Stimulated activated CD8-positive, alpha-beta memory T cell treated with anti-CD3 and anti-CD28 coated beads, Interleukin-4, amount 100 ng/mL, for 24 hours (primary cell): Measurements from ENCODE around the gene PTPRO.

ENCODE experiments used
- DNase-seq: peaks from one replicate; pipeline ENCODE4 v3.0.0-alpha.2; 2020; ENCODE audit warnings: low read depth

Gene PTPRO

DNA sequence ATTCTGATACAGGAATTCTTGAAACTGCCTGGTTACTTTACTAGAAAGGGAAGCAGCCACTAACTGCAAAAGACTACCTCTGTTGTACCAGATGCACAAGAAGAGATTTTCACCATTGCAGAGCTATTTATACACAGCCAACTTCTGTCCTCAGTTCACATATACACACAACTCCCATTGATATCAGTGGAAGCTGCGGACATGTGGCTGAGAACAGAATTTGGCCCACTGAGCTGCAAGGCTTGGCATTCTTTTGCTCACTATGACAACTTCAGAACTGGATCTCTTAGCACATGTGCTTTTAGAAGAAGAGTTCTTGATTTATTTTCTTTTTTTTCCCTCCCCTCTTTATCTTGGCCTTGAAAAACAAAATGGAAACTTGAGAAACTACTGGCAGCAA is 28.3 kb downstream of the PTPRO start:
- no peak for DNase-seq

DNA sequence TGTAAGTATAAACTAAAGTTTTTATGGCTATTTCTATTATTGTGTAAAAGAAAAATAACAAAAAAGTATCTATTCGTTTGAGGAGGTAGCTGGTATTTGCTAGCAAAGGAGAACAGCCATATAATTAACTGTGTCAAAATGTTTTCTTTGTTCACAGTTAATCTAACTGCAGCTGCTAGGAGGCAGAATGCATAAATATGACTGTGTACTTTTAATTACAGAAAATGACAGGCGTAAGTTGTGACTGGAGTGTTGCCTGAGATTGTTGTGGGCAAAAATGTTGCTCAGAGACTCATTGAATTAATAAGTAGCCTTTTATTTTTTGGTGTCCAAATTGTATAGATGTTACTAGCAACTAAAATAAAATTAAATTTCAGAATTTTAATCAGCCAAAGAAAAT is 33.5 kb downstream of the PTPRO start:
- DNase-seq: no peak

DNA sequence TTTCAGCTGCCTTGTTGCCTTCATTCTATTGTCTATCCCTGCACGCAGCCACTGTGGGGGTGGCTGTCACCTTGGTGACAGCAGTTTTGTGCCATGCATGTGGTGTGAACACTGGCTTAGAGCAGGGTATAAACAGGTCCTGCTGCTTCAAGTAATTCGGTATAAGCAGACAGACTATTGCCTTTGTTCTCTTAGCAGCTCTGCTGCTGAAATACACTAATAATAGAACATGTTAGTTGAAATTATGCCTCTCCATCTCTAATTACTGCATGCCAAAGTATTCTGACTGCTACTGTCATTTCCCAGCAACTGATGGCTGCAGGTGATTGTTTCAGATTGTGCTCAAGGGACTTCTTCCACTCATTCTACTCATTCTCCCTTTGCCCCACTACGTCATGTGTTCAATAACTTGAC is 34.6 kb downstream of the PTPRO start:
- no peak for DNase-seq

DNA sequence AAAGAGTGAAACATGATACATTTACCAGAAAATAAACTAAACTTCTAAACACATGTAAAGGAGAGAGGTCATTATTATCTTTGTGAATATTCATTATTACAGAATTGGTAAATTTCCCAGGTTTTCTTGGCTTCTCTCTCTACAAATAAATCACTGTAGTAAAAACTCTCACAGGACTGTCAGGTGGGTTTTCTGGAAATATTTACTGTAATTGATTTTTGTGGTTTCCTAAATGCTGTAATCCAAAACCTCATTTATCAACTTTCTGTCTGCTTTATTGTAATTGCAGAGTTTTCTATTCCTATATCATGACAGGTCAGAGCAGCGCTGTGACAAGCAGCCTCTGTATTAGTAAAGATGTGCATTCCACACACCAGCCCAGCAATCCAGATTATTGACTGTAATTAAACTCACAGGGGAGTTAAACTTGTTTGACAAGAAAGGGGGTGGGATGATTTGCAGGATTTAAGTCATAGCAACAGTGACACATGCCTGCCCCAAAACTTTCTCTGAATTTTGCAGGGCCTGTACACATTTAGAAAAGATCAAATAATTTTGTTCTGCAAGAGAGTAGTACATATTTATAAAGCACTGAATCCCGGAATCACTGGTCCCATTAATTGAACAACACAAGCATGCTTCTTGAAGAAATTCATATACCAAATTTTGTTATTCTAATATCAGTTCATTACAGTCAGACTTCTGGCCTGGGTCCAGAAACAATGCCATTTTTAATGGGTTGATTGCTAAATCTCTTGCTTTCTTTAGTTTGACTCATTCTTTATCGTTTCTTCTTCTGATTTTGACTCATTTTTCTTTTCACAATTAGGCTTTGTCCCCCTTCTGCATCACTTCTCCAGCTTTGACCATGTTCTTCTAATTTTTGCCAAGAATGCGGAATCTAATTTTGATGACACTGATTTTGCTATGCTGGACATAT is 42.2 kb downstream of the PTPRO start:
- DNase-seq: no peak

DNA sequence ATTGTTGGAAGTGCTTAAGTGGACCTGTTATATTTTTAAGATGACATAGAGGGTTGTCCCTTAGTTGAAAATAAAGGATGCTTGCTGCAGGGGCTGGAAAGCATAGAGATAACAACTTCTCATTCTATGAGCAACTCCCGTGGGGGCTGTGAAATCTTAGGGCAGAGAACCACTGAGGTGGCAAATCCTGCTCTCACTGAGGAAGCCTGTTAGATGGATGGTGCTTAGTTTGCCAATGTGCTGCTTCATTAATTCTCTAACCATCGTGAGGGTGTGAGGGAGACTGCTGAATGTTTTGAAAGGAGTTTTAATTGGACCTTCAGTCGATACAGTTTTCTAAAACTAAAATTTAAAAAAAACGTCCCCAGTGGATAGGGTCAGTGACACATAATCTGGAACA is 46.5 kb downstream of the PTPRO start:
- no peak for DNase-seq

DNA sequence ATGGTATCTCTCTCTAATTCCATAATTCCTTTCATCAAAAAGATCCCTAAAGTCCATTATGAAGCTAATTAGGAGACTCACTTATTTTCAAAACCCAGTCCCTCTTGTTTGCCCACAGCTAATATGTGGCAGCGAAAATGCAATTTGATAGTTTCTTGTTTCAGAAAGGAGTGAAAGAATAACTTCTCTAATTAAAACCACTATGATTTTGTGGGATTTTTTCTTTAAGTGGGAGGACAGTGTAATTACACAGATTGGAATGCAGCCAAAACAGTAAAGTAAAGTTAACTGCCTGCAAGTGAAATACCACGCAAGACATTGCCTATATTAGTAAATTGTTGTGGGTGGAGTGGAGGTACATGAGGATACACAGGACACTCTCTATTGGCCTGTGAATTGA is 50.0 kb downstream of the PTPRO start:
- no peak for DNase-seq

DNA sequence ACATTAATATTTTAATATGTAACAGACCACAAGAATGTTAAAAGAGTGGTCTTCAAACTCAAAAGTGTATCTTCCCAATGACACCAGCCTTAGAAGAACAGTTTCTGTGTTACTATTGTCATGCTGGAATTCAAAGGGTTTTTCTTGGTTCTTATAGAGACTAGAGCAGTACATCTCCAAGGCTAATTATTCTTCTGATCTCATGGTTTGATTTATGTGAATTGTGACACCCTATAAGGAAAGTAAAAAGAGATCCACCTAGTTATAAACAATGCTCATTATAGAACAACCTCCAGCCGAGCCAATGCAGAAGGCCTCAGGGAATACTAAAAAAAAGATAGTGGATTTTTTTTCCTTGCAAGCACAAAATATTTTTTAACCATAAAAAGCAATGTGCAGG is 65.5 kb downstream of the PTPRO start:
- DNase-seq: no peak

DNA sequence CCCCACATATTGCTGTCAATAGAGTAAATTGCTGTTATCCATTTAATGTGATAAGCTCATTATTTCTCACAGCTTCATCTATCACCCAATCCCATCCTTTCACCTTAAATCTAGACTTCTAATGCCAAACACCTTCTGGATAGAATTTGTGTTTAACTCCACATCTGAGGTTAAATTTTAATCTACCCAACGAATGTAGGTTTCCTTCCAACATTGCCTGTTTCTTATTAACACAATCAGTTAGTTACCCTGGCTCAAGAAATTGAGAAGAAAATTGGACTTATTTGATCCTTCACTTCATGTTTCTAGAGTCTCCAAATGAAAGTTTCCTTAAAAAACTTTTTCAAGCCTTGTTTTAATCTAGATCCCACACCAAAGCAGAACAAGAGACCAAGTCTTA is 67.3 kb downstream of the PTPRO start:
- no peak for DNase-seq

DNA sequence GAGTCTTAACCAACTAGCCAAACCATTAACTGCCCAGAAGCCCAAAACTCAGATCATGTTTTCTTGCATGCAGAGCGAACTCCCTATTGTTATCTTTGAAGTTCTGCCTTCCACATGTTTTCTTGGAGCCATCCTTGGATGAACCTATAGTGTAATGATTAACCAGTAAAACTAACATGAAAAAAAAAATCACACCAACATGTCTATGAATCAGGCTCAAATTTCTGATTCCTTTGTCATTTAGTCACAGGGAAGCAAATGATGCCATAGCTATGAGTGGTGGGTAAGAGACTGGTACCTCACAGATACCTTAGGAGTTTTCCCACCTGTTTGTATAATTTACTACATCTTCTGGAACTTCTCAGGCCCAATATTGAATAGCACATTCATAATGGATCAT is 70.7 kb downstream of the PTPRO start:
- DNase-seq: no peak

DNA sequence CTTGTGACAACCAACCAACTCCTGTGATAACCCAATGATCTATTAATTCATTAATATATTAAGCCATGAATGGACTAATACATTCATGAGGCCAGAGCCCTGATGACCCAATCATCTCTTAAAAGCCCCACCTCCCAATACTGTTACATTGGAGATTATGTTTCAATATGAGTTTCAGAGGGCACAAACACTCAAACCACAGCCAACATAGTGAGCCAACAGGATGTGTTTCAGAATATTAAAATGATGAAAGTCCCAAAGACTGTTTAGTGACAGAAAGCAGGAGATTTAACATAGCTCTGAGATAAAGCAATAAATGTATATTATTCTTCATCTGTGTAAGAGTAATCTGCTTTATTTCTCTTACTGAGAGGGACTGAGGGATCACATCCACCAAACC is 71.7 kb downstream of the PTPRO start:
- DNase-seq: no peak

DNA sequence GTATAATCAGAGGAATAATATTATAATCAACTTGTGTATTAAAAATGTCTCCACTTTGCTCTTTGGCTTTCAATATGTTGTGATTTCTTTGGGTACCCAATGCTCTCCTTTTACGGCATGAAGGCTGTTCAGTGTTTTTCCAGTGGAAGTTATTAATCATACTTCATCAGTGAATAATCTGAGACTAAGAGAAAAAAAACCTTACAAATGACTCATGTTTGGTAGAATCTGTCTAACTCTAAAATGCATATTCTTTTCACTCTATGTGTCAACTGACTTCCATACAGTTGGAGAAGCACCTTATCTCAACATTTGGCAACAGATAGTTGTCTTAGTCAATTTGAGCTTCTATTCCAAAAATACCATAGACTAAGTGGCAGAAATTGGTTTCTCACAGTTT is 82.2 kb downstream of the PTPRO start:
- no peak for DNase-seq

DNA sequence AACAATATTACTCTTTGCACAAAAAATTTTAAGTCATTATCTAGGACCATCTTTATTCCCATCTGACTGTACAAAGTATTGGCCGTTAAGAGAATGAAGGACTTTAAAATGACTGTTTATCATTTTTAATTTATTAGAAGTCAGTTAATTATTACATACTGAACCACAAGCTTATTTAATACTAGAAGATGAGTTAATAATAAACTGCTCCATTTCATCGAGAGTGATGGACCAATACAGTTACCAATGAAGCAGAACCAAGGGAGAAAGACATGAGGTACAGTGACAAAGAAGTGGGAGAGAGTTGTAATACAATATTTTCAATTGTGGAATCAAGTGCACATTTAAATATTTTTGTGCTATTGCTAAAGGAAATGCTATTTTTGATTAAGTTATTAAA is 83.3 kb downstream of the PTPRO start:
- DNase-seq: no peak

DNA sequence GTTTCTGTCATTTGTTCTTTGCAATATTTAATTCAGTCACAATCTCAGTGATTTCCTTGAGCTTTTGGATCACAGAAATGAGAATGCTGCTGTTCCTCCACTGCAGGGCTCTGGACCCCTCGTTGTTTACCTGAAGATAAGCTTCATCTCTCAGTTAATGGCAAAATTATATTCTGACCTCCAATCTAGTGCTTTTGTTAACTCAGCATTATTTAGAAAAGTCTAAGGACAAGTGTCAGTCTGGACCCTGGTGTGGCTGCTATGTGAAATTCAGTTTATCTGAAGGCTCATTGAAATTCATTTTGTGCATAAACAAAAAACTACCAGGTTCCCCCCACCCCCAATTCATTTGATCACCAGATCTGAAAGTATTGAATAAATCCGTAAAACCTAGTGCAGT is 84.7 kb downstream of the PTPRO start:
- DNase-seq: no peak

DNA sequence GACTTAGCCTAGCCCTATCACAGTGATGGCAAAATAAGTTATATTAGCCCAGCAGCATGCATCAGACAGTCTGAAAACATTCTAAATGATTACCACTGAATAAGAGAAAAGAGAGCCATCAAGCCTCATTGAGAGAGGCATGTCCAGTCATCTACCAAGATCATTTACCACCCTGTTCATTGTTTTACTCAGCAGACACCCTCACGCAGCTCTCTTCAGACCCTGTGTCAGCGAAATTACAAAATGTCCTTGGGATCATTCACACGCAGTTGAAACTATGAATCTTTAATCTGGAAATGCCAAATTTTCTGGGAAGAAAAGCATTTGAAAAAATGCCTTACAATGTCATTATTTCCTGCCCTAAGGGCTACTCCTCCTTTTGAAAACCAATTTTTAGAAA is 89.5 kb downstream of the PTPRO start:
- no peak for DNase-seq

DNA sequence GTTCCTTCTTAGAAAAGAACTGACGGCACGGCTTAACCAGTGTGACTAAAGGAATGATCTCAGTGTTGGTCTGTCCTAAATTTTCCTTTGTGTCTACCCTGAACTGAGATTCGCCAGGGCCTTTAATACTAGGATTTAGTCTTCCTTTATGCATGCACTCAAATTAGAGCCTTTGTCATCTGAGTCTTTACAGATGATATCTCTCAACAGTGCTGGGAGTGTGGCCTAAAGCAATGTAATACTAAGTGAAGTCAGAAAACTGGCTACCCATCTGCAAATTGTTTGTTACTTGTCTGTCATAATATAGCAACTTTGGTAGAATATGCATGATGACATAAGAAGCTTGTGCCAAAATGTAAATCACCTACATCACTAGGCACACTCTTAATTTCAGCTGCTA is 95.4 kb downstream of the PTPRO start:
- no peak for DNase-seq

DNA sequence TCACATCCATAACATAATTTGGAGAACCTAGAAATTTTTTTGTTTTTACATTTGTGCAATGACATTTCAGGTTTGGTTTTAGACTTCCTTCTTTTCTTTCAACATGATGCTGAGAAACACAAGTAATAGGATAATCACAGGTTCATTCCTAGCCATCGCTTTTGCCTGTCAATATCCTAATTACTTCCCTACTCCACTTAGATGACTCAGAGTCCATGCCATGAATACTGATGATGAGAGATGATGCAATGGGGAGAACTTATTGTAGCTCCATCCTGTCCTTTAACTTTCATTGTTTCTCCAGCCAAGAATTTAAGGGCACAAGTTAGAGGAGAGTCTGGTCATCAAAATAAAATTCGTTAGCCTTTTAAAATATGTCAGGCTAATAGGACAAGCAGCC is 101.3 kb downstream of the PTPRO start:
- no peak for DNase-seq

DNA sequence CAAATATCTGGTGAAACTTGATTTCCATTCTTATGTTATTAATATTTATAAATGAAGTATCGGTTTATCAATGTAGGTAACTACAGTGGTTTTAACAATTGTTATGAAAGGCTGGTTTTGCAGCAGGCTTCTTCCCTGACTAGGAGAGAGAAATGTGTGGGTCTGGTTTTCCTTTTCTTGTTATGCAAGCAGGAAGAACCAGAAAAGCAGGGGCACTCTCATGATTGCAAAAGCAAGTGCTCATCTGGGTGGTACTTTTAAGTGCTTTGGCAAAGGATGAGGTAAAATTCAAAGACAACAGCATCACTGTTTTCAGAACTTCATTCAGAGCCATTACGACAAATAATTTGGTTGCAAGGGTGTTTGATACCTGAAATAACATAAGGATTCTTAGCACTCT is 105.6 kb downstream of the PTPRO start:
- DNase-seq: no peak

DNA sequence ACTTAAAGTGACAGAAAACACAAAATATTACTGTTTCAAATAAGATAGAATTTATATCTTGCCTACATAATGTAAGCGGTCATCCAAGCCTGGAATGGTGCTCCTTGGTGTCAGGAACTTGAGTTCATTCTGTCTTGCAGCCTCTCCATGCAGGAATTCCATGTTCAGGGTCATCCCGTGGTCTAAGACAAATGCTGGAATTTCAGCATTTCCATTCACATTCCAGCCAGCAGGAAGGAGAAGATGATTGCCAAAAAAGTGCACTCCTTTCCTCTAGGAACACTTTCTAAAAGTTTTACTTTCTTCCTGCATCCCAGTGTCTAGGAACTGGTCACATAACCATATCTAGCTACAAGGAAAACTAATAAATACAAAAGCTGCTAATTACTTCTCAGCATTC is 106.3 kb downstream of the PTPRO start:
- no peak for DNase-seq

DNA sequence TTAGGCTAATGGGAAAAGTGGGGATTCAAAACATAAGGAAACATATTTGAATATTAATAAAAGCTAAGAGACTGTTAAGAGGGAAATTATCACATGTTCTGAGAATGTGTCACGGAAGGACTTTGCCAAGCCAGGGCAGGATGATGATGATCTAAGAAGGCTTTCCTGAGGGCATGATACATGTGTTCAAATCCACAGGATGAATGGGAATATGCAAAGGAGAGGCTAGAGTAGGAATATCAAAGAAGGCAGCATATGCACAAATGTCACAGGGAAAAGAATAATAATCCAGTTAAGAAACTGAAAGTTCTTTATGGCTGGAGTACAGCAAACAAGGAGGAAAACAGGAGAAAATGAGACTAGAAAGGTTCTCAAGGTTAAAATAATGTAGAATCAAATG is 107.0 kb downstream of the PTPRO start:
- DNase-seq: no peak

DNA sequence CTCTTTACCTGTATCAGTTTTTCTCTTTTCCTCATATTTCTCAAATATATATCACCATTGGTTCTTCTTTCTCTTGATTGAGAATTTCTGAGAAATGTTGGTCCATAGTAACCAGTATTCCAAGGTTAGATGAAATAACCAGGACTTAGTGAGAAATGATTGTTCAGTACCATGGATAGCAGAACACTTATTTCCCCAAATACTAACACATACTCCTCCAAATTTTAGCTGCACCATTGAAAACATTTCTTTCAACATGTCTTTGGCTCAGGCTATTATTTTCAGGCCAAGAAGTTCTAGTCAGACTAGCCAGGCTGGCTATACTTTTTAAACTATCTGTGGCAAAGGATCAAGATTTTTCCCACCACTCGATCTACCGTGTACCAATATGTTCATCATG is 113.3 kb downstream of the PTPRO start:
- no peak for DNase-seq

DNA sequence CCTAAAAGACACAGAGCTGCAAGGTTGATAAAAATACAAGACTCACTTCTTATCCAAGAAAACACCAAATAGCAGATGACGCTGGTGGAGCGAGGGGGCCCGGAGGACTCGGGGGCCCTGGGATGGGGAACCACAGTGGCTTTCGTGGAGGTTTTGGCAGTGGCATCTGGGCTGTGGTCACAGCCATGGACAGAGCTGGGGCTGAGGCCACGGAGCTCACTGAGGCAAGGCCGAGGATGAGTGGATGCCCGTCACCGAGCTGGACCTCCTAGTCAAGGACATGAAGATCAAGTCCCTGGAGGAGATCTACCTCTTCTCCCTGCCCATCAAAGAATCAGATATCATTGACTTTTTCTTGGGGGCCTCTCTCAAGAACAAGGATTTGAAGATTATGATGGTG is 117.2 kb downstream of the PTPRO start:
- DNase-seq: no peak

DNA sequence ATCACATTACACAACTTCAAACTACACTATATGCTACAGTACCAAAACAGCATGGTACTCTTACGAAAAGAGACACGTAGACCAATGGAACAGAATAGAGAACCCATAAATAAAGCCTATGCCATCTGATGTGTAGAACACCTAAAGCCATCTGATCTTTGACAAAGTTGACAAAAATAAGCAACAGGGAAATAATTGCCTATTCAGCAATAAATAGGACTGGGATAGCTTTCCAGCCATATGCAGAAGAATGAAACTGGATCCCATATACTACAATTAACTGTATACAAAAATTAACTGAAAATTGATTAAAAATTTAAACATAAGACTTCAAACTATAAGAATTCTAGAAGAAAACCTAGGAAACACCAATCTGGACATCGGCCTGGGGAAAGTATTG is 120.7 kb downstream of the PTPRO start:
- no peak for DNase-seq

DNA sequence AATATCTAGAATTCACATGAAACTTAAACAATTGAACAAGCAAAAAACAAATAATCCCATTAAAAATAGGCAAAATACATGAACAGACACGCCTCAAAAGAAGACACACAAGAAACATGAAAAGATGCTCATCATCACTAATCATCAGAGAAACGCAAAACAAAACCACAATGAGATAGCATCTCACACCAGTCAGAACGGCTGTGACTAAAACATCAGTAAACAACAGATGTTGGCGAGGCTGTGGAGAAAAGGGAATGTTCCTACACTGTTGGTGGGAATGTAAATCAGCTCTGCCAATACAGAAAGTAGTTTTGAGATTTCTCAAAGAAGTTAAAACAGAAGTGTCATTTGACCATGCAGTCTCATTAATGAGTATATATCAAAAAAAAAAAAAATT is 121.3 kb downstream of the PTPRO start:
- DNase-seq: no peak

DNA sequence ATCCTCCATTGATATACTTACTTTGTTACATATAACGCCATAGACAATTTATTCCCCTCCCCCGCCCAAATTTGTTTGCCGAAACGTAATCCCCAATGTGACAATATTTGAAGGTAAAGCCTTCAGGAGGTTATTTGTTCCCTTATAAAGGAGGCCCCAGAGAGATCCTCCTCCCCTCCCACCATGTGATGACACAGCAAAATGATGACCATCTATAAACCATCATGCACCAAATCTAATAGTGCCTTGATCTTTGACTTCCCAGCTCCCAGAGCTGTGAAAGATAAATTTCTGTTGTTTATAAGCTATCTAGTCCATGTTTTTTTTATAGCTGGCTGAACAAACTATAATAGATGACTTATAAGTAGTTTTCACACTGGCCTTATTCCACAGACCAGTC is 122.2 kb downstream of the PTPRO start:
- no peak for DNase-seq
